HL-60 (cell line): ENCODE data around the gene VPS13C.

ENCODE experiments used
- GABPA ChIP-seq: IDR thresholded peaks from 2 replicates; pipeline ENCODE4 v1.6.1; 2012; ENCODE audit warnings: low read depth
- POLR2AphosphoS5 ChIP-seq: IDR thresholded peaks from 2 replicates; pipeline ENCODE4 v1.6.1; 2012; ENCODE audit warnings: low read depth
- TF ChIP-seq, protein P1 (sequence below): IDR thresholded peaks from one replicate; pipeline ENCODE4 v1.5.1; 2011; ENCODE audit warnings: low read length, control low read depth, inconsistent platforms; ENCODE audit not compliant: insufficient read depth
- TF ChIP-seq, protein P2 (sequence below): IDR thresholded peaks from 2 replicates; pipeline ENCODE4 v1.6.1; 2012; ENCODE audit warnings: low read depth; ENCODE audit not compliant: insufficient replicate concordance

DNA sequence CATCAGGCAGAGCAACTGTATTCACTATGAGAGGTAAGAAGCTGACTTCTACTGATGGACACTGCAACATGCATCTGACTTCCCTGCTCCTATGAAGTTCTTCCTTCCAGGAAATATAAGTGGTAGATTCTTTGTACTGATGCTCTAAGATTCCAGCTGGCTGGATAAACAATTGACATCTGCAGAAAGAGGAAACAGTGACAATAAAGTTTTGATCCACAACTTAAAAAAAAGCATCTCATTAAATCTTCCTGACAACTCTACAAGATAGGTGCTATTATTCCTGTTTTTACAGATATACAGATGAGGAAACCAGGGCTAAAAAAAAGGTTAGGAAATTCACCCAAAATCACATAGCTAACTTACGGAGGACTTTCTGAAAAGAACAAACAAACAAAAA, 142.8 kb downstream of the VPS13C start:
- TF ChIP-seq GABPA (no peak), POLR2AphosphoS5 (no peak)
- TF ChIP-seq, protein P1, sequence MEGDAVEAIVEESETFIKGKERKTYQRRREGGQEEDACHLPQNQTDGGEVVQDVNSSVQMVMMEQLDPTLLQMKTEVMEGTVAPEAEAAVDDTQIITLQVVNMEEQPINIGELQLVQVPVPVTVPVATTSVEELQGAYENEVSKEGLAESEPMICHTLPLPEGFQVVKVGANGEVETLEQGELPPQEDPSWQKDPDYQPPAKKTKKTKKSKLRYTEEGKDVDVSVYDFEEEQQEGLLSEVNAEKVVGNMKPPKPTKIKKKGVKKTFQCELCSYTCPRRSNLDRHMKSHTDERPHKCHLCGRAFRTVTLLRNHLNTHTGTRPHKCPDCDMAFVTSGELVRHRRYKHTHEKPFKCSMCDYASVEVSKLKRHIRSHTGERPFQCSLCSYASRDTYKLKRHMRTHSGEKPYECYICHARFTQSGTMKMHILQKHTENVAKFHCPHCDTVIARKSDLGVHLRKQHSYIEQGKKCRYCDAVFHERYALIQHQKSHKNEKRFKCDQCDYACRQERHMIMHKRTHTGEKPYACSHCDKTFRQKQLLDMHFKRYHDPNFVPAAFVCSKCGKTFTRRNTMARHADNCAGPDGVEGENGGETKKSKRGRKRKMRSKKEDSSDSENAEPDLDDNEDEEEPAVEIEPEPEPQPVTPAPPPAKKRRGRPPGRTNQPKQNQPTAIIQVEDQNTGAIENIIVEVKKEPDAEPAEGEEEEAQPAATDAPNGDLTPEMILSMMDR, result no peak
- TF ChIP-seq, protein P2, sequence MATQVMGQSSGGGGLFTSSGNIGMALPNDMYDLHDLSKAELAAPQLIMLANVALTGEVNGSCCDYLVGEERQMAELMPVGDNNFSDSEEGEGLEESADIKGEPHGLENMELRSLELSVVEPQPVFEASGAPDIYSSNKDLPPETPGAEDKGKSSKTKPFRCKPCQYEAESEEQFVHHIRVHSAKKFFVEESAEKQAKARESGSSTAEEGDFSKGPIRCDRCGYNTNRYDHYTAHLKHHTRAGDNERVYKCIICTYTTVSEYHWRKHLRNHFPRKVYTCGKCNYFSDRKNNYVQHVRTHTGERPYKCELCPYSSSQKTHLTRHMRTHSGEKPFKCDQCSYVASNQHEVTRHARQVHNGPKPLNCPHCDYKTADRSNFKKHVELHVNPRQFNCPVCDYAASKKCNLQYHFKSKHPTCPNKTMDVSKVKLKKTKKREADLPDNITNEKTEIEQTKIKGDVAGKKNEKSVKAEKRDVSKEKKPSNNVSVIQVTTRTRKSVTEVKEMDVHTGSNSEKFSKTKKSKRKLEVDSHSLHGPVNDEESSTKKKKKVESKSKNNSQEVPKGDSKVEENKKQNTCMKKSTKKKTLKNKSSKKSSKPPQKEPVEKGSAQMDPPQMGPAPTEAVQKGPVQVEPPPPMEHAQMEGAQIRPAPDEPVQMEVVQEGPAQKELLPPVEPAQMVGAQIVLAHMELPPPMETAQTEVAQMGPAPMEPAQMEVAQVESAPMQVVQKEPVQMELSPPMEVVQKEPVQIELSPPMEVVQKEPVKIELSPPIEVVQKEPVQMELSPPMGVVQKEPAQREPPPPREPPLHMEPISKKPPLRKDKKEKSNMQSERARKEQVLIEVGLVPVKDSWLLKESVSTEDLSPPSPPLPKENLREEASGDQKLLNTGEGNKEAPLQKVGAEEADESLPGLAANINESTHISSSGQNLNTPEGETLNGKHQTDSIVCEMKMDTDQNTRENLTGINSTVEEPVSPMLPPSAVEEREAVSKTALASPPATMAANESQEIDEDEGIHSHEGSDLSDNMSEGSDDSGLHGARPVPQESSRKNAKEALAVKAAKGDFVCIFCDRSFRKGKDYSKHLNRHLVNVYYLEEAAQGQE, result no peak
